ENCODE measurements around the gene PPARD.
A peak's percentile ranks its signal among the peaks of the same experiment; 100 is the strongest.

Gene PPARD

DNA sequence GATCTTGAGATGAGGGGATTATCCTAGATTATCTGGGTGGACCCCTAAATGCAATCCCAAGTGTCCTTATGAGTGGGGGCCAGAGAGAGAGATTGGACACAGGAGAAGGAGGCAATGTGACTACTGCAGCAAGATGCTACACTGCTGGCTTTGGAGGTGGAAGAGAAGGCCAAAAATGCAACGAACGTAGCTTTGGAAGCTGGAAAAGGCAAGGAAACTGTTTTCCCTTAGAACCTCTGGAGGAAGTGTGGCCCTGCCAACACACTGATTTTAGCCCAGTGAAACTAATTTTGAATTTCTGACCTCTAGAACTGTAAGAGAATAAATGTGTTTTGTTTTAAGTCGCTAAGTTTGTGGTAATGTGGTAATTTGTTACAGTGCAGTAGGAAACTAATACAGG is 15.7 kb downstream of the PPARD start:
- no peak for DNase-seq

DNA sequence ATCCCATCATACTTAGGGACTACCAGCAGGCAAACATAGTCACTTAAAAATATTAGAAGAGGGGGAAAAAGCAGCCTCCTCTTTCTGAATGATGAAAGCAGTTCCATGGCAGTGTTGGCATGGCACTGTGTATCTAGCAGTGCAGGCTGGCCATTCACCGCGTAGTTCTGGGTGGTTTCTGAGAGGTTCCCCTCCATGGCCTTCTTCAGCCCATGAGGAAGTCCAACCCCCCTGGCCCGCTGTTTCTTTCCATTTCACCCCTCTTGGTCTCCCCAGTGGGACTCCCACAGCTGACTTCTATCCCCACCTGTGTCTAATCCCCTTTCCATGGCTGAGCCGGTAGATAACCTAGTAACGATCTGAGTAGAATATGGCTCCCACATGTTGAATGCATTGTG is 17.0 kb downstream of the PPARD start:
- no peak for DNase-seq

DNA sequence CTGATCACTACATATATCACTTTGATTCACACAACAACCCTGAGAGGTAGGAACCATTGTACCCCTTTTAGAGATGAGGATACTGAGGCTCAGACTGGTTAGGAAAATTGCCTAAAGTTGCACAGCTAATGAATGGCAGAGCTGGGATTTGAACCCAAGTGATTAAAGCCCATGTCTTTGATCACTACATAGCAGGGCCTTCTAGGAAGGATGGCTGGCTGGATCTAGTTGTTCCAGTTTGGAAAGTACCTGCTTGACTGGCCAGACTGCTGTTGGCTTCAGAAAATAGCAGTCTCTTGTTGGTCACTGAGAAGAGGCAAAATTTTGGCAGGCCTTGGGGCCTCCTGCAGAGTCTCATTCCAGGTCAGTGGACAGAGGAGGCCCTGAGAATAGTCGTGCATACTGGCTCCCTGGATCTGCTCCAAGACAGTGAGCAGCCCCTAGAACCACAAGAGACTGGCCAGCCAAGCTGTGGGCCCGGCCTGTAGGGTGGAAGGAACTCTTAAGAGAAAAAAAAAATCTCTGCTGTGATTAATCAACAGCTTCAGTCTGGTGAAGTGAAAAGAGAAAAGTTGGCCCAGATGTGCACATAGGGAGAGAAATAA is 17.5 kb downstream of the PPARD start:
- no peak for DNase-seq

DNA sequence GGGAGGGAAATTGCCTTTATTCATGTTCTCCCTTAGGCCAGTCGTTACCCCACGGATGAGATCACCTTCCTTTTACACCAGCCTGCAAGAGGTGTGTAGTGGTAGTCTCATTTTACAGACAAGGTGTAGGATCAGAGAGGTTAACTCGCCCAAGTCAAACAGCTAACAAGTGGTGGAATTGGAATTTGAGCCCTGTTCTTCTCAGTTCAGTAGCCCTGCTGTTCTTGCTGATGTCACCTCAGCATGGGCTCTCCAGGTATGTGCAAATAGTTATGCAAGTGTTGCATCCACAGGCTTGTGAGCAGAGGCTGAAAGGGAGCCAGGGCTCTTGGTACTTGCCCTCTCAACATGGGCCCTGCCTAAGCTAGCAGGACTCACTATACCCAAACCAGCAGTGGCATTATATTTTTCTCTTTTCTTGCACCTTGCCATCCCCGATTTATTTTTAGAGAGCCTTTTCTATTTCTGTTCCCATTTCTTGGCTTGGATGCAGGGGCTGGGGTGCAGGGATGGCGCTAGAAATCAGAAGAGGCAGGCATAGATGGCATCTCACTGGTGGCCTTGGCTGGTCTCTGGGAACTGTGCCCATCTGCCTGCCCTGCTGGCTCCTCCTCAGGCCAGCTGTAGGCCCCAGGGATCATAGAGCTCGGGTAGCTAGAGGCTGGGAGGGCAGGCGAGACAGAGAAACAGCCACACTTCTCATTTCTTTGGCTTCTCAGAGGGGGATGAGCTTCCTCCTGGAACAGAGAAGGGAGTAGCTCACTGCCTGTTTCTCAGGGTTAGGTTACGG is 18.2 kb downstream of the PPARD start:
- no peak for DNase-seq

DNA sequence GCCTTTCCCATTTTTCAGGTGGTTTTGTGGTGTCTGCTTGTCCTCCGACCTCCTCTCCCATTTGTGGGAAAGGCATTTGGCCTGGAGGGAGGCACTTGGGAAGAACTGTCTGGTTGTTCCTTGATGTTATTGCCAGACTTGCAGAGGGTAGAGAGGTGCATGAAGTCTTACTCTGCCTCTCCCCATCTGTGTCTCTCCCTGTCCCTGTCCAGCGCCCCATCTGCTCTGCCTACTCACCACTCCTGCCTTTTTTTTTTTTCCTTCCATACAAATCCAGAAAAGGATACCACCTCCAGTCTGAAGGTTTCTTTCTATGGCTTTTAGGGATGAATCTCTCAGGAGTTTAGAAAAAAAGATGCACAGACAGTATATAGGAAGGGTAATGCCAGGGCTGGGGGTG is 19.8 kb downstream of the PPARD start:
- no peak for DNase-seq

DNA sequence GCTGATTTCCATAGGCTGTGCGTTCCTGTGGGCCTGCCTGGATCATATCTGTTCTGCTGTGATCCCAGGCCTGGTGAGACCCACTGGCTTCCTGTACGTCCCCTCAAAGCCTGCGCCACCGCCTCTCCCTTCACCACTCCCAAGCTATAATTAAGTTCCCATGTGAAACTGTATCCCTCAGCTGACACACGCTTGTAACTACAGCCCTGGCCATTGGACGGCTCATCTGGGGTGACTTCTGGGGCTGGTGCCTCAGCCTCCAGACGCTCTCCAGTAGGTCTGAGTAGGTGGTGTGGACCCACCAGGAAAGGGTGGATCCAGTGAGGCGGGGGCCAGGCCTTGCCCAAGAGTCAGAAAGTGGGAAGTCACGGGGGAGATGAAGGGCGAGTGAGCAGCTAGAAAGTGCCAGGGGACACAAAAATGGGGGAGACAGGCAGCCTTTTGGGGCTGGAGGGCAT is 21.0 kb downstream of the PPARD start:
- DNase-seq, result no peak

DNA sequence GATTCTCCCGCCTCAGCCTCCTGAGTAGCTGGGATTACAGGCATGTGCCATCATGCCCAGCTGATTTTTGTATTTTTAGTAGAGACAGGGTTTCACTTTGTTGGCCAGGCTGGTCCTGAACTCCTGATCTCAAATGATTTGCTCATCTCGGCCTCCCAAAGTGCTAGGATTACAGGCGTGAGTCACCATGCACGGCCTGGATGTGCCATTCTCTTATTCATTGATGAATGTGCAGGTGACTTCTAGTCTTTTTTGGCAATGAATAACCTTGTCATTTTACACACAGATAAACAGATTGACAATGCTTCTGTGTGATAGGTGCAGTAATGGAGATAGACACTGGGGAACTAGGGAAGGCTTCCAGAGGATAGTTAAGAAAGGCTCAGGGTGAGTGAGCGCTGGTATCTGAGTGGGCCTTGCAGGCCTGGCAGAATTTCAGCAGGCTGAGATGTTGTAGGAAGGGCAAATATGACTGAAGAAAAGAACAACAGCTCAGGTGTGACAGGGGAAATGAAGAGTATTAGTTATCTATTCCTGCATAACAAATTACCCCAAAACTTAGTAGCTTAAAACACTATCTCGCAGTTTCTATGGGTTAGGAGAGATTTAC is 23.3 kb downstream of the PPARD start:
- DNase-seq, result no peak

DNA sequence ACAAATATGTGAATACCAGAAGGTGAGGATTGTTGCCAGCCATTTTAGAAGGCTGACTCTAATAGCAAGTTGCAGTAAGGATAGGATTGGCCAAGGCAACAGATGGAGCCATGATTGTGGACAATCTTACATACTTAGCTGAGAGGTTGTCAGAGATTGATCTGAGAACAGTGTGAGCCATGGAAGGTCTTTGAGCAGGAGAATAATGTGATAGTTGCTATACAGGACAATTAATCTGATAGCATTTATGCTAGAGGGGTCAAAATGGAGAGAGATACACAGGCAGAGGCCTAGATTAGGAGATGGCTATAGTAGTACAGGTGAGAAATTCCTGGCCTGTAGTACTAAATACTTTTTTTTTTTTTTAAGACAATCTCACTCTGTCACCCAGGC is 23.8 kb downstream of the PPARD start:
- no peak for DNase-seq

DNA sequence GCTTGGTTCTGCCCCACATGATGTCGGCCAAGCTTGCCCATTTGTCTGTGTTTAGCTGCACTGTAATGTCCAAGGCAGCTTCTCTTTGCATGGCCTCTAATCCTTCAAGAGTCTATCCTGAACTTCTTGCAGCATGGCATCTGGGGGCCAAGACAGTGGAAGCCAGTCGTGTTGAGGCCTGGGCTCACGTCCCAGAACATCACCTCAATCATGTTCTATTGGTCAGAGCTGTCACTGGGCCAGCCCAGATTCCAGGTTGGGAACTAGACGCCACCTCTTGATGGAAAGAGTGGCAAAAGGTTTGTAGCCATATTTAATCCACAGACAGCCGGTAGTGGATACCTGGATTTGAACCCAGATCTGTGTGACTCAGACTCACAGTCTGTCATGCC is 25.3 kb downstream of the PPARD start:
- DNase-seq, result no peak

DNA sequence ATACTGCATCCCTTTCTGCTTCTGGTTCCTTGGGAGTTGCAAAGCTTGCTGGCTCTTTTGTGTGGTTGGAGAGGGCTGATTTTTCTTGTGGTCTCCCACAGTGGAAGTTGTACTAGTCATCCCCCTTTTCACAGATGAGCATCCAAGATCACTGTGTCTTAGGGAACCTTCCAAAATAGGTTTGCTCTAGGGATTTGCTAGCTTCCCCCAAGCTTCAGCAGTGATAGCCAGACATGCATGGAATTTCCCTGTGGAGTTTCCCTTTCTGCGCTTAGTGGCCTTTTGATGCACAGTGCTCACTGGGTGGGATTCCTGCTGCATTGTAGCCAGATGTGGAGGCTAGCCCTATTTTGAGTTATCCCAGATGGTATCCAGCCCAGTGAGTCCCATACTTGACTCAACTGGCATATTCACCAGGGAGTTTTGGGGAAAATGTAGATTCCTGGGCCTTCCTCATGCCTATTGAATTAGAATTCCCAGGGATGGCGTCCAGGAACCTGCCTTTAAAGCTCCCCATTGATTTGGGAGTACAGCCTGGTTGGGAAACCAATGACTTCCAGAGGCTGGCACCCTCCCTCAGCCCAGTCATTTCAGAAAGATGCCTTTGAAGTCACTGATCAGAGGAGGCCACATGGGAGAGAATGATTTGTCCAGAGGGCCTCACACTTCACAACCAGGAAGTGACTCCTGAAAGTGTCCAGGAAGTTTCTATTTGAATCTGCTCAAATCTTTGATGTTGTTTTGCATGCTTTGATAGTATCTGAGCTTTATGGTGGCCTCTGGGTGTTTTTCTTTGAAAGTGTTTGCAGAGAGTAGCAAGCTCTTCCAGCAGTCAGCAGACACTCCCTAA is 25.9 kb downstream of the PPARD start:
- DNase-seq, result peak; percentile 83

DNA sequence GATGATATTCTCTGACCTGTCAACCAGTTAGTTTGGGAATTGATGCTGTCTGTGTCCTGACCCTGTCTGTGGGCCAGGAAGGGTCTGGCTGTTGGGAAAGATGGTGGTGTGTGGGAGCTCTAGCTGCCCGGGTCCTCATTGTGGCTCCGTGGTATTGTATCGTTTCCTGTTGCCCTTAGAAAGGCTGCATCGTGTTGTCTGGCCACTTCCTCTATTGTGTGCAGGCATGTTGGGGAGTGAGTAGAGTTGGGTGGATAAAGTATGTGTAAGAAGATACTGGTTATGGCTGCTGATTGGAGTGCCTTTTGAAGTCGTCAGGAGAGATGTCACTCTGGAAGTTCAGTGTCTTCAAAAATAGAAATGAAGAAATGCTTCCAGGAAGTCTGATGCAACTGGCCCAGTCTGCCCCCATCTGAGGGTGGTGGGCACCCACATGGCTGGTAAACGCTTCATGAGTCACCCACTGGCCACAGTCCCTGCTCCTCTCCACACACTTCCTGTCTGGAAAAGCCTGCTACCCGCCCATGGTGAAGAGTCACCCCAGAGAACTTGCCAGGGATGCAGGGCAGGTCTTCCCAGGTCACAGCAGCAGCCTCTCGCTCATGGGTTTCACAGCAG is 27.9 kb downstream of the PPARD start:
- DNase-seq, result peak; percentile 65

DNA sequence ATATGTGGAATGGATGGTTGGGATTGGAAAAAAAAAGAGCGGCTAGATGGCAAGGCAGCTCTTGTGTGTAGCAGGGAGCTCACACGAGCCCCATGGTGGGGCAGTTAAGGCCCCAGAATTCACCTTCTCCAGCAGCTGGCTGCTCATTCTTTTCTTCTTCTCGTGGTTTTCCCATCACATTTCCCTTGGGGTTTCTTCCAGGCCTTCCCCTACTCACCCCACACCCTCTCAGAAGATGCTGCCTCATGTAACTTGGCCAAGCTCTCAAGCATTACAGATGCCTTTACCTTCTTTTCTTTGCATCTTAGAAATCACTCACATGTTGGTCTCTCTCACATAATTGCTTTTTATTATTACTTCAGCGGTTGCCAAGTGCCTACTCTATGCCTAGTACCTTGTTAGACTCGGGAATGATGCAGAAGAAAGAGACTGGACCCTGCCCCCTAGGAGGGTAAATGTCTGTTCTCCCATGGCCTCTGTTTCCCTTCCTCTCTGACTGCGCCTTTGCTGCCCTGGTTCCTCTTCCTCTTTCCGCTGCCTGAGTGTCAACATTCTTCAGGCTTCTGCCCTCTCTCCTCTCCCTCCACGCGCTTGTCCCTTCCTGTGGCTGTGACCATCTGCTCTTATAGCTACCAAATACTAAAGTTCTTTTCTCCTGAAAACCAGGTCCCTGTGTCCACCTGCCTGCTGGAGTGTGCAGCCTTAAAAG is 28.6 kb downstream of the PPARD start:
- no peak for DNase-seq

DNA sequence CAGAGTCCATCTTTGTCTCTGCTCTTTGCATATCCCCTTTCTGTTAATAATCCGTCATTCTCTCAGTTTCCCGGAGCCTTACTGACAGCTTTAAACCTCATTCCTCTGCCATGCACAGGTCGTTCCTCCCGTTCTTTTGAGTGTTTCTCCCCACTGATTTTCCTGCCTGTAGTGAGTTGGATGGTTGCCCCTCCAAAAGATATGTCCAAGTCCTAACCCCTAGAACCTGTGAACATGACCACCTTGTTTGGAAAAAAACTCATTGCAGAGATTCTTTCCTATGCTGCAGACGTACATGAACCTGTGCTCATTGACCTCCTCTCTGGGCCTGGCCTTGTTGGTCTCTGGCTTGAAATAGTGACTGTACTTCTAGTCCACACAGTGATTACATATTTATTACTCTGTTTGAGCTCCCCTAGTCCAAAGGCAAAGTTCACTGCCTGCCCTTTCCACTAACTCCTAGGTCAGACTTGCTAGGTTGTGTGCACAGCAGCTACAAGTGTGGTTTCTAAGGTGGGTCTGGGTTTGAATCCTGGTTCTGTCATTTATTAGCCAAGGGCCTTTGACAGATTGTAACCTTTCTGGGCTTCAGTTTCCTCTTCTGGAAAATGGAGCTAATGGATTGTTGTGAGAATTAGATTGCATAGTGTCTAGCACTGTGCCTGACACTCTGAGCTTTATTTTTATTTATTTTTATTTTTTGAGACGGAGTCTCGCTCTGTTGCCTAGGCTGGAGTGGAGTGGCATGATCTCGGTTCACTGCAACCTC is 29.3 kb downstream of the PPARD start:
- DNase-seq, result no peak

DNA sequence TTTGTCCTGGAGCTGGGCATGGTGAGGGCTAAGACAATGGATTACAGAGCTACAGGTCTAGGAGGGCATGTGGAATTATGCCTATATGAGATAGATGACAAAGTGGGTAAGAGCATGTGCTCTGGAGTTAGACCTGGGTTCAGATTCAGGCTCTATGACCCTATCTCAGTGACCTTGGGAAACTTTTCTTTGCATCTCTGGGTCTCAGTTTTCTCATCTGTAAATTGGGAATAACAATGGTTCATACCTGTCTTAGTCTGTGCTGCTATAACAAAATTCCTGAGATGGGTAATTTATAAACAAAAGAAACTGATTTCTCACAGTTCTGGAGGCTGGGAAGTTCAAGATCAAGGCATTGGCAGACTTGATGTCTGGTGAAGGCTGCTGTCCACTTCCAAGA is 30.3 kb downstream of the PPARD start:
- no peak for DNase-seq

DNA sequence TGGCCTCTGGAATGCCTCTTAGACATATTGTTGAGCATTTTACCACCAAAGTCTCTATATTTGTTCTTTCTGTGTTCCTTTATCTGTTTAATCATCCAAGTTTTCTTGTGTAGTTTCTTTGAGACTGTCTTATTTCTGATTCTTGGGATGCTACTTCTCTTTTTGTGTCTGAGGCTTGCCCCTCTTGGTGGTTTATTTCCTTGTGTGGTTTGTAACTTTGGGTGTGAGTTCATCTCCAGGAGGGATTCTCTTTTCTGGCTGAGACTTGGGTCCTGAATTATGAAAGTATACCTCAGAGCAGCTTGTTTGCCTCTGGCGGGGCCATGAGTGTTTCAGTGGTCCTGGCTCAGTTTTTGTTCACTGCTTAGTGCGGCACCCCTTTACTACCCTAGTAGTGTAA is 33.9 kb downstream of the PPARD start:
- DNase-seq, result no peak

DNA sequence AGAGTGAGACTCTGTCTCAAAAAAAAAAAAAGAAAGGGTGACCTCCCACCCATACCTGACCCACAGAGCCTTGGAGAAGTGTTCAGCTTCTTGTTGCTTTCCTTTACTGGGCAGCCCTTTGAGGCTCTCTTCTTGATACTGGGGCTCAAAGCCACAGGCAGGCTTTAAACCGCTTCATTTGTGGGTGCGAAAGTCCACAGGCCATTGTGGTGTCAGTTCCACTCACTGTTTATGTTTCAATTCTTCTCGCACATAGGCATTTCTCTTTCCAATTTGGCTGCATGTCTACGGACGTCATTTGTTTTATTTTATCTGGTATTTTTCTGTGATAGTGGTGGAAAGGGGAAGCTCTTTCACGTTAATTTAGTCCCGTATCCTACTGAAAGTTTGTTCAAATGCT is 34.6 kb downstream of the PPARD start:
- DNase-seq, result no peak

DNA sequence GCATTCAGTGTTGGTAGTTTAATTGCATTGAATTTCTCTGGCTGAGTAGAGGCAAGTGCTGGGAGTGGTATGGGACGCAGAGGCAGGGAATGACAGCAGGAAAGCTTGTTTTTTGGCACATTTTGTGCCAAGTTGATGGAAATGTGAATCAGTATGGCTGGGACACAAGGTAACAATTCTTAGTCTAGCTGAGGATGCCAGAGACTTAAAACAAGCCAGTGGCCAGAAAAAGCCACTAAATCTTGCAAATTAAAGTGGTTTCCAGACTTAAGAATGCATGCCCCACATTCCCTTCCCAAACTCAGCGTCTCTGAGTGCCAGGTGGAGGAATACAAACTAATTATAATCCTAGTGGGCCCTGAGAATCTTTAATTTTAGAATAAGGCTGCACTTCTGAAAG is 35.9 kb downstream of the PPARD start:
- no peak for DNase-seq

DNA sequence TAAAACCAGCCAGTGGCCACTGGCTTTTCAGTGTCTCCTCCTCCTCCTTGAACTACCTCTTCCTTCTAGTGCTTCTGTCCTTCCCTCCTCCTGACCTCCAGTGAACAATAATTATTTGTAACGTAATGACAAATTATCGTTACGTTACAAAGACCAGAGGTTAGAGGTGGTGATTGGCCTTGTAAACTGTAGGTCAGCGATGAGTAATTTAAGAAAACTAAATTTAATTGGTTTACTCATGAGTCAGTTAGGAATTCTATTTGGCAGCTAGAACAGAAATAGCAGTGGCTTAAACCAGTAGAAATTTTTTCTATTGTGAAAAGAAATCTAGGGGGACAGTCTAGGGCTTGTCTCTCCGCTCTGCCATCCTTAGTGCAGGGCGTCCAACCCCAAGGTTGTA is 38.8 kb downstream of the PPARD start:
- no peak for DNase-seq

DNA sequence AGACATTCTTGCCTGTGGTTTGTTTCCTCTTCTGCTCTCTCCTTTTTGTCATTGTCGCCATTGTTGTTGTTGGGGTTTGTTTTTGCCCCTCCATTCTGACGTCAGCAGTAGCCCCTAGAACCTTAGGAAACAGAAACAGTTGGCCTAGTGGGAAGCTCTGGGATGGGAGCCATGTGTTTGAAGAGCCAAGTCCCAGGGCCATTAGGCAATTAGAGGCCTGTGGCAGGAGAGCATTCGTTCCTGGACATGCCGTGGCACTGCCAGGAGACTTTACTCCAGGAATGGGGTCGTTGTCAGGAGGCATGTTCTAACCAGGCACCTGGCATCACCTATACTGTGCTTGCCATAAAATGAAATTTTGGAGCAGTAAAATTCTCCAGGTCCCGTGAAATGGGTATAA is 39.7 kb downstream of the PPARD start:
- no peak for DNase-seq

DNA sequence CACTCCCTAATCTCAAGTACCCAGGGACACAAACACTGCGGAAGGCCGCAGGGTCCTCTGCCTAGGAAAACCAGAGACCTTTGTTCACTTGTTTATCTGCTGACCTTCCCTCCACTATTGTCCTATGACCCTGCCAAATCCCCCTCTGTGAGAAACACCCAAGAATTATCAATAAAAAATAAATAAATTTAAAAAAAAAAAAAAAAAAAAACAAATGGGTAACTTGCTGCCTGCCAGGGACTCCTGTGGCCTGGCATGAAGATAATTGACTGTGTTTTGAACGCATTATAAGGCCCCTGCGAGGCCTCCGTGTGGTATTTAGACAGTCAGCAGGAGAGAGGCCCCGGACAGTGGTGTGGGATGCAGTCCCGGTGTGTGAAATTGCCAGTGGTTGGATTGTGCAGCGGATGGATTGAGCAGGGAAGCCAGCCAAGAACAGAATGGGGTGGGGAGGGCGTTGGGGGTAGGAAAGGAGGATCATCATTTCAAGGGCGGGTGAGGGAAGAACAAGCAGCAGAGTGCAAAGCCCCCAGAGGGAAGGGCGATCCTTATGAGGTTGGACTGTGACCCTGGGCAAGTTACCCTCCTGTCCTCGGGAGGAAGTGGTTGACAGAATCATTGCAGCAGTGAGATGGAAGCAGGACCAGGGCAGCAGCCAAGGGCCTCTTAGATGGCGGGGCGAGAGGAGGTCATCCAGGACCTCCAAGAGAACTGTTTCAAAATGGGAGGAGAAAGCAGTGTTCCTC is 43.3 kb downstream of the PPARD start:
- no peak for DNase-seq

DNA sequence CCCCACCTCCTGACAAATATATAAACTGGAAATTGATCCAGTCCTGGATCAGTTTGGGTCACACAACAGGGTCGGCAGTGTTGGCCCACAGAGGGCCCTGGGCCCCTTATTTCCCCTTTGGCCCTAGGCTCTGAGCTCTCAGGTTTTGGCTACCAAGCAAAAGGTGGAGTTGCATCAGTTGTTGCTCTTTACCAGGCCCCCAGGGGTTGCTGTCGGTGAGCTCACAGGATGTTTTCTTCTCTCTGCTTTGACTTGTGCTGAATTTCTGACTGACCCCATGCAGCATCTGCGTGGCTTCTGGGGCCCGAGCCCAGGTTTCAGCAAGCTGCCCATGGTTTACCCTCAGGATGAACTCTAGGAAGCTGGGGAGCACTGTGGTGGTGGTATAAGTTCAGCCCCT is 44.6 kb downstream of the PPARD start:
- DNase-seq, result no peak
